IMR-90 (cell line): ENCODE results near the gene PCMTD2. TPM values are rescaled to one million over a fixed set of nuclear protein-coding genes. Genes with fewer than 3 reads are reported as not detected.

Experiments
- ATAC-seq: fragments of 200-7000 bp; cut with Tn5 transposase; 2 replicates; pipeline ENCODE4 v1.9.1; 2020; ENCODE audit warnings: low read depth, mild to moderate bottlenecking, moderate library complexity
- BruUV-seq: library from RNA; stranded (reverse); fragments of 400-500 nt; replicated peaks from 2 replicates; lab custom pipeline; 2021; lab: Mats Ljungman, UMichigan
- CTCF ChIA-PET: fragments of 300-600 bp; formaldehyde crosslinking; extraction: SDS; loops from one replicate; lab custom pipeline; 2021; ENCODE audit warnings: antibody characterized with exemption; lab: Yijun Ruan, JAX
- POLR2A ChIA-PET: fragments of 300-600 bp; sonication (Branson Sonifier 250); formaldehyde crosslinking; loops from one replicate; lab custom pipeline; 2022; ENCODE audit warnings: antibody characterized with exemption; ENCODE audit not compliant: unreplicated experiment; lab: Charles Lee
- DNase-seq: peaks from one replicate; pipeline ENCODE4 v3.0.0; 2013
- H2AFZ ChIP-seq: replicated peaks from 2 replicates; pipeline ENCODE3; 2013; ENCODE audit warnings: low read length, mild to moderate bottlenecking; ENCODE audit not compliant: poor library complexity
- H2AK5ac ChIP-seq: 2 replicates; pipeline ENCODE4 v1.6.1; 2013; ENCODE audit warnings: low read depth, low read length, inconsistent platforms
- H2AK9ac ChIP-seq: replicated peaks from 2 replicates; pipeline ENCODE3; 2013; ENCODE audit warnings: mild to moderate bottlenecking, low read depth, low read length, moderate library complexity; ENCODE audit not compliant: poor library complexity
- H2BK120ac ChIP-seq: 2 replicates; pipeline ENCODE4 v1.6.1; 2013; ENCODE audit warnings: low read depth, low read length, inconsistent platforms
- H2BK15ac ChIP-seq: 3 replicates; pipeline ENCODE4 v1.6.1; 2013; ENCODE audit warnings: low read depth, low read length, inconsistent platforms
- H2BK20ac ChIP-seq: 2 replicates; pipeline ENCODE4 v1.6.1; 2013; ENCODE audit warnings: low read depth, mild to moderate bottlenecking, inconsistent platforms, low read length, moderate library complexity
- H2BK5ac ChIP-seq: 2 replicates; pipeline ENCODE4 v1.6.1; 2013; ENCODE audit warnings: mild to moderate bottlenecking, low read depth, low read length, inconsistent platforms; ENCODE audit not compliant: poor library complexity, severe bottlenecking
- H3K14ac ChIP-seq: replicated peaks from 2 replicates; pipeline ENCODE4 v1.6.1; 2013; ENCODE audit warnings: low read depth, low read length, inconsistent platforms
- H3K18ac ChIP-seq: 2 replicates; pipeline ENCODE4 v1.6.1; 2013; ENCODE audit warnings: low read depth, low read length, control low read depth
- H3K23ac ChIP-seq: 2 replicates; pipeline ENCODE4 v1.6.1; 2013; ENCODE audit warnings: low read depth, low read length, inconsistent platforms
- H3K27ac ChIP-seq: 2 replicates; pipeline ENCODE4 v1.5.1; 2013; ENCODE audit warnings: mild to moderate bottlenecking, control low read depth, low read length; ENCODE audit not compliant: insufficient read depth
- H3K27me3 ChIP-seq: 2 replicates; pipeline ENCODE4 v1.6.1; 2013; ENCODE audit warnings: low read length; ENCODE audit not compliant: control insufficient read depth, insufficient read depth
- H3K36me3 ChIP-seq: 2 replicates; pipeline ENCODE4 v1.6.1; 2013; ENCODE audit warnings: low read length, mixed read lengths; ENCODE audit not compliant: control insufficient read depth, insufficient read depth
- H3K4ac ChIP-seq: 2 replicates; pipeline ENCODE4 v1.6.1; 2013; ENCODE audit warnings: low read depth, low read length, inconsistent platforms
- H3K4me1 ChIP-seq: 2 replicates; pipeline ENCODE4 v1.6.1; 2013; ENCODE audit warnings: low read length, mixed read lengths; ENCODE audit not compliant: control insufficient read depth, insufficient read depth
- H3K4me2 ChIP-seq: 2 replicates; pipeline ENCODE4 v1.6.1; 2013; ENCODE audit warnings: low read depth, mild to moderate bottlenecking, control low read depth, low read length, moderate library complexity
- H3K4me3 ChIP-seq: 2 replicates; pipeline ENCODE4 v1.5.1; 2013; ENCODE audit warnings: low read depth, mild to moderate bottlenecking, control low read depth, low read length, moderate library complexity; ENCODE audit not compliant: insufficient read depth
- H3K56ac ChIP-seq: 2 replicates; pipeline ENCODE4 v1.6.1; 2013; ENCODE audit warnings: low read length, inconsistent platforms; ENCODE audit not compliant: insufficient read depth; ENCODE audit errors: extremely low read depth
- H3K79me1 ChIP-seq, 2 experiments: 2 replicates each; pipeline ENCODE4 v1.6.1; 2013; ENCODE audit warnings: low read length in 2 of 2, inconsistent platforms in 1 of 2, low read depth in 1 of 2
- H3K9ac ChIP-seq: 2 replicates; pipeline ENCODE4 v1.6.1; 2013; ENCODE audit warnings: low read depth, low read length, control low read depth
- H3K9me1 ChIP-seq: 2 replicates; pipeline ENCODE4 v1.6.1; 2013; ENCODE audit warnings: low read length, inconsistent platforms; ENCODE audit not compliant: insufficient read depth
- H3K9me3 ChIP-seq: 2 replicates; pipeline ENCODE4 v1.6.1; 2013; ENCODE audit warnings: low read length; ENCODE audit not compliant: control insufficient read depth, insufficient read depth
- H4K20me1 ChIP-seq: 2 replicates; pipeline ENCODE4 v1.6.1; 2013; ENCODE audit warnings: low read length, inconsistent platforms; ENCODE audit not compliant: insufficient read depth
- H4K5ac ChIP-seq: 2 replicates; pipeline ENCODE4 v1.6.1; 2013; ENCODE audit warnings: mild to moderate bottlenecking, low read depth, low read length, control low read depth
- H4K8ac ChIP-seq, 2 experiments: 2 replicates each; pipeline ENCODE4 v1.6.1; 2013; ENCODE audit warnings: low read depth in 2 of 2, low read length in 2 of 2, control low read depth in 1 of 2, inconsistent platforms in 1 of 2
- H4K91ac ChIP-seq: 2 replicates; pipeline ENCODE4 v1.6.1; 2013; ENCODE audit warnings: low read depth, low read length, inconsistent platforms; ENCODE audit not compliant: insufficient read depth
- BHLHE40 ChIP-seq: fragments of 150-350 bp; IDR thresholded peaks from 2 replicates; pipeline ENCODE4 v1.6.1; 2016; ENCODE audit warnings: mild to moderate bottlenecking, low read depth, low read length
- CEBPB ChIP-seq: IDR thresholded peaks from 2 replicates; pipeline ENCODE4 v1.6.1; 2012; ENCODE audit warnings: low read depth, low read length, improper control_type of control experiment
- CHD1 ChIP-seq: IDR thresholded peaks from 2 replicates; pipeline ENCODE4 v1.6.1; 2012; ENCODE audit warnings: low read depth, low read length, improper control_type of control experiment
- FOS ChIP-seq: fragments of 150-350 bp; IDR thresholded peaks from 2 replicates; pipeline ENCODE4 v1.6.1; 2016; ENCODE audit warnings: low read depth, low read length
- MAFK ChIP-seq: IDR thresholded peaks from 2 replicates; pipeline ENCODE4 v1.6.1; 2012; ENCODE audit warnings: low read depth, low read length, improper control_type of control experiment
- NFE2L2 ChIP-seq: fragments of 150-350 bp; IDR thresholded peaks from 2 replicates; pipeline ENCODE4 v1.6.1; 2016; ENCODE audit warnings: low read depth, mild to moderate bottlenecking, low read length
- POLR2A ChIP-seq: IDR thresholded peaks from 2 replicates; pipeline ENCODE4 v1.6.1; 2012; ENCODE audit warnings: mild to moderate bottlenecking, low read depth, low read length
- RAD21 ChIP-seq: IDR thresholded peaks from 2 replicates; pipeline ENCODE4 v1.6.1; 2012; ENCODE audit warnings: low read length, improper control_type of control experiment
- RCOR1 ChIP-seq: IDR thresholded peaks from 2 replicates; pipeline ENCODE4 v1.6.1; 2012; ENCODE audit warnings: mild to moderate bottlenecking, low read length, improper control_type of control experiment; ENCODE audit not compliant: insufficient replicate concordance
- RFX5 ChIP-seq: IDR thresholded peaks from 2 replicates; pipeline ENCODE4 v1.8.0; 2012; ENCODE audit warnings: low read depth, mild to moderate bottlenecking, low read length, moderate library complexity
- SMC3 ChIP-seq: fragments of 150-350 bp; IDR thresholded peaks from 2 replicates; pipeline ENCODE4 v1.6.1; 2016; ENCODE audit warnings: low read depth, mild to moderate bottlenecking, antibody characterized with exemption, low read length, moderate library complexity
- WGBS, 2 experiments: methylation state at CpG; one replicate each; pipeline versions ENCODE4 v1.1.5 to v1.1.7; 2013; ENCODE audit warnings: missing lambda C conversion rate in 2 of 2; ENCODE audit not compliant: insufficient read length in 1 of 2; ENCODE audit errors: extremely low coverage in 2 of 2; 5-methylcytosine and 5-hydroxymethylcytosine counted together
- dilution Hi-C: fragments of 300-500 bp; cut with HindIII; formaldehyde crosslinking; loops from one replicate; pipeline ENCODE4 v1.14.3; 2018; ENCODE audit warnings: low sequenced_read_pairs; ENCODE audit not compliant: unreplicated experiment
- in situ Hi-C: fragments of 300-500 bp; cut with MboI; formaldehyde crosslinking; loops from 3 replicates; pipeline ENCODE4 v1.14.3; 2019; ENCODE audit warnings: low sequenced_read_pairs, inconsistent platforms, mixed read lengths
- intact Hi-C: fragments of 100-400 bp; cut with micrococcal nuclease; formaldehyde crosslinking; loops from 2 replicates; pipeline ENCODE4 v1.10.0; 2022
- polyA plus RNA-seq, 3 experiments: library from polyadenylated mRNA; depleted of rRNA; stranded (reverse); fragments of >200 nt; gene quantifications; 2 replicates each; pipeline ENCODE4 v1.2.3, GENCODE V29; 2012; ENCODE audit warnings: low replicate concordance in 1 of 3
- total RNA-seq: library from RNA; depleted of rRNA; stranded (reverse); fragments of >200 nt; gene quantifications from 2 replicates; pipeline ENCODE4 v1.2.3, GENCODE V29; 2012
- TF ChIP-seq, protein P1 (sequence below): conservative IDR thresholded peaks from 2 replicates; pipeline ENCODE4 v1.5.1; 2012; ENCODE audit warnings: mild to moderate bottlenecking, low read depth, low read length, improper control_type of control experiment
- TF ChIP-seq, protein P2 (sequence below): fragments of 150-350 bp; IDR thresholded peaks from 2 replicates; pipeline ENCODE4 v1.6.1; 2016; ENCODE audit warnings: low read depth, mild to moderate bottlenecking, low read length, moderate library complexity, borderline replicate concordance
- TF ChIP-seq, protein P3 (sequence below): fragments of 150-350 bp; IDR thresholded peaks from 2 replicates; pipeline ENCODE4 v1.6.1; 2017; ENCODE audit warnings: mild to moderate bottlenecking, antibody characterized with exemption, low read length, low read depth

The PCMTD2 gene
- total and polyA plus RNA-seq, 2 of the 4 experiments (the other 2 are of a cell fraction) = 23.6 to 28.3 TPM

DNA sequence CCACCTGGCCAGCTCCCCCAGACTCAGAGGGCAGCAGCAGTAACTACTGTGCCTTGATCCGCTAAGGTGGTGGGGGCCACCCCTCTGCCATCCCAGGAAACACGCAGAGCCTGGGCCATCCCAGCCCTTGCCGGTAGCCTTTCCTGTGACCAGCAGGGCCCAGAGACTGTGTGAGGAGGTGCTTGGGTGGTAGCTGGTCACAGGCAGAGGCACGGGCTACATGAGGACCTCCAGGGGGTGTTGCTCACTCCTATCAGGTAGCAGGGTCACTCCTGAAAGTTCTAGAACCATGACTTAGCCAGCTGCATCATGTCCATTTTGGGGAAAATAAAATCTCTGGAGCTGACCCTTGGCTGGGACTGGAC lies 22.8 kb downstream of the PCMTD2 start:
- no peaks in the 10 kb centered on the region; the same call in 1 of the 2 replicates for H3K9me1 ChIP-seq
- H3K4ac ChIP-seq = no peak overlapping the region
- H3K4me1 ChIP-seq = no peaks in the 10 kb centered on the region
- WGBS, 2 experiments = no CpG with 5 or more reads among the region's 4 CpGs
- in situ Hi-C loops = no loop called here
- H4K8ac ChIP-seq = no peak overlapping the region
- H3K56ac ChIP-seq = no peak overlapping the region
- DNase-seq (no peak), ATAC-seq (no peak)
- dilution Hi-C loops = no loop called here
- ChIA-PET POLR2A (no interaction called here), CTCF (no interaction called here)
- no peak overlapping the region for H2BK20ac ChIP-seq
- H3K79me1 ChIP-seq = no peaks in the 10 kb centered on the region
- no peak overlapping the region for H4K5ac ChIP-seq
- H2AFZ ChIP-seq = no peak overlapping the region
- no peak overlapping the region for H2BK5ac ChIP-seq
- no peak overlapping the region for H3K23ac ChIP-seq
- no peak overlapping the region for H3K9ac ChIP-seq
- H4K91ac ChIP-seq = no peak overlapping the region
- H3K4me2 ChIP-seq = no peak overlapping the region
- no peak overlapping the region for H3K14ac ChIP-seq
- peak overlapping the region; percentile 55 for H2AK9ac ChIP-seq
- TF ChIP-seq CEBPB = no peak
- no peak for TF ChIP-seq RAD21
- no peak for TF ChIP-seq SMC3
- no peak for TF ChIP-seq CHD1
- TF ChIP-seq RFX5 = no peak
- TF ChIP-seq NFE2L2 = no peak
- TF ChIP-seq, protein P1, sequence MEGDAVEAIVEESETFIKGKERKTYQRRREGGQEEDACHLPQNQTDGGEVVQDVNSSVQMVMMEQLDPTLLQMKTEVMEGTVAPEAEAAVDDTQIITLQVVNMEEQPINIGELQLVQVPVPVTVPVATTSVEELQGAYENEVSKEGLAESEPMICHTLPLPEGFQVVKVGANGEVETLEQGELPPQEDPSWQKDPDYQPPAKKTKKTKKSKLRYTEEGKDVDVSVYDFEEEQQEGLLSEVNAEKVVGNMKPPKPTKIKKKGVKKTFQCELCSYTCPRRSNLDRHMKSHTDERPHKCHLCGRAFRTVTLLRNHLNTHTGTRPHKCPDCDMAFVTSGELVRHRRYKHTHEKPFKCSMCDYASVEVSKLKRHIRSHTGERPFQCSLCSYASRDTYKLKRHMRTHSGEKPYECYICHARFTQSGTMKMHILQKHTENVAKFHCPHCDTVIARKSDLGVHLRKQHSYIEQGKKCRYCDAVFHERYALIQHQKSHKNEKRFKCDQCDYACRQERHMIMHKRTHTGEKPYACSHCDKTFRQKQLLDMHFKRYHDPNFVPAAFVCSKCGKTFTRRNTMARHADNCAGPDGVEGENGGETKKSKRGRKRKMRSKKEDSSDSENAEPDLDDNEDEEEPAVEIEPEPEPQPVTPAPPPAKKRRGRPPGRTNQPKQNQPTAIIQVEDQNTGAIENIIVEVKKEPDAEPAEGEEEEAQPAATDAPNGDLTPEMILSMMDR = no peak
- no peak for TF ChIP-seq RCOR1
- no peak for TF ChIP-seq POLR2A
- no peak for TF ChIP-seq BHLHE40
- no peak for TF ChIP-seq FOS
- TF ChIP-seq, protein P2, sequence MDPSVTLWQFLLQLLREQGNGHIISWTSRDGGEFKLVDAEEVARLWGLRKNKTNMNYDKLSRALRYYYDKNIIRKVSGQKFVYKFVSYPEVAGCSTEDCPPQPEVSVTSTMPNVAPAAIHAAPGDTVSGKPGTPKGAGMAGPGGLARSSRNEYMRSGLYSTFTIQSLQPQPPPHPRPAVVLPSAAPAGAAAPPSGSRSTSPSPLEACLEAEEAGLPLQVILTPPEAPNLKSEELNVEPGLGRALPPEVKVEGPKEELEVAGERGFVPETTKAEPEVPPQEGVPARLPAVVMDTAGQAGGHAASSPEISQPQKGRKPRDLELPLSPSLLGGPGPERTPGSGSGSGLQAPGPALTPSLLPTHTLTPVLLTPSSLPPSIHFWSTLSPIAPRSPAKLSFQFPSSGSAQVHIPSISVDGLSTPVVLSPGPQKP = no peak
- no peak for TF ChIP-seq MAFK
- TF ChIP-seq, protein P3, sequence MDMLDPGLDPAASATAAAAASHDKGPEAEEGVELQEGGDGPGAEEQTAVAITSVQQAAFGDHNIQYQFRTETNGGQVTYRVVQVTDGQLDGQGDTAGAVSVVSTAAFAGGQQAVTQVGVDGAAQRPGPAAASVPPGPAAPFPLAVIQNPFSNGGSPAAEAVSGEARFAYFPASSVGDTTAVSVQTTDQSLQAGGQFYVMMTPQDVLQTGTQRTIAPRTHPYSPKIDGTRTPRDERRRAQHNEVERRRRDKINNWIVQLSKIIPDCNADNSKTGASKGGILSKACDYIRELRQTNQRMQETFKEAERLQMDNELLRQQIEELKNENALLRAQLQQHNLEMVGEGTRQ = no peak
- BruUV-seq = no TSS peak
- H3K18ac ChIP-seq = no peak overlapping the region
- intact Hi-C loops = no loop called here
- no peak overlapping the region for H2AK5ac ChIP-seq
- H2BK15ac ChIP-seq = no peak overlapping the region
- H3K27me3 ChIP-seq = peaks cover 3% of the 10 kb centered on the region; the same call in 1 of the 2 replicates
- no peaks in the 10 kb centered on the region for H3K9me3 ChIP-seq
- H3K27ac ChIP-seq = no peak overlapping the region
- H2BK120ac ChIP-seq = no peak overlapping the region
- H3K4me3 ChIP-seq = no peak overlapping the region
- H4K20me1 ChIP-seq = no peaks in the 10 kb centered on the region
- H3K36me3 ChIP-seq = peaks cover 3% of the 10 kb centered on the region; the same call in 1 of the 2 replicates
